Activated CD4-positive, alpha-beta T cell treated with anti-CD3 and anti-CD28 coated beads for 24 hours (primary cell): Measurements from ENCODE around the gene CEACAM3.

Source experiments
- DNase-seq, 2 donors: peaks; one replicate each; pipeline ENCODE4 v3.0.0-alpha.2; 2020; ENCODE audit warnings: low read depth in 2 of 2

The CEACAM3 gene

DNA sequence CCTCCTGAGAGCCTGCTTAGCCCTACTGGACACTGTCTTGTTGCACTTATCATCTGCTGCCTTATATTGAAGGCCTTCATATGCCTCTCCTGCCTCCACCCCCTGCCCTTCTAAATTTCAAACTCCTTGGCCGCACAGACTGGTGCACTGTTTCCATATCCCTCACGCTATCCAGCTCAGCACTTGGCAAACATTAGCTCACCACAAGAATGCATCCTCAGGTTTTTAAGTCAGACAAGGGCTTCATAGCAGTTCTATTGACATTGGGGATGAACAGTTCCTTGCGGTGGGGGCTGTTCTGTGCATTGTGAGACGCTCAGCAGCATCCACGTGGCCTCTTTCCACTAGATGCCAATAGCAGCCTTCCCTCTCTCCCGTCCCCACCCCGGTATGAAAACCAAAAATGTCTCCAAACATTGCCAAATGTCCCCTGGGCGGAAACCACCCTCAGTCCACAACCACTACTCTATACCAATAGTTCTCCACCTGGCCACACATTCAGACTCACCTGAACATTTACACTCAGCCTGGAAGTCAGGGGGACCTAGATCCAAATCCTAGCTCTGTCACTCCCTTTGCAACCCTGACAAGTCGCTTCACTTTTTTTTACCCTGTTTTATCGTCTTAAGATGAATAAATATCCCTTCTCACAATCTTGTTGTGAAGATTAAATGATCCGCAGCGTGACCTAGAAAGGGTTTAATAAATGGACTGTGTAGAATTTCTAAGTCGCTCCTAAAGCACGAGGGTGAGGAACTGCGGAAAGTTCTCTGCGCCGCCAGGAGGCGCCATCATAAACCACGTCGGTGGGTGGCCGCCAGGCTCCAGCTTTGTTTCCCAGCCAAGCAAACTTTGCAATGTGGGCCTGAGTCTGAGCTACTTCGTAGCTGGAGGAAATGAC is 3.6 kb upstream of the CEACAM3 start:
- DNase-seq, result peak; percentile 31 to 56

DNA sequence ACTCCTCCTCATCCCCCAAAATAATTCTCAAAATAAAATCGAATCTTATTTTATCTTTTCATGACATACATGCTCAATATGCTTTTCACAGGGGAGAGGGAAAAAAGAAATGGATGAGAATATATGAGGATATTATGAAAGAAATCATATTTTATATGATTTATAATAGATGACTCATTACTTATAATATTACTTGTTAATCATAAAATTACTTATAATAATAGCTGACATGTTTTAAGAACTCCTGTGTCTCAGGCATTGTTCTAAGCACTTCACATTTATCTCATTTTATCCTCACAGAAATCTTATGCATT is 3.0 kb upstream of the CEACAM3 start:
- DNase-seq, result no peak

DNA sequence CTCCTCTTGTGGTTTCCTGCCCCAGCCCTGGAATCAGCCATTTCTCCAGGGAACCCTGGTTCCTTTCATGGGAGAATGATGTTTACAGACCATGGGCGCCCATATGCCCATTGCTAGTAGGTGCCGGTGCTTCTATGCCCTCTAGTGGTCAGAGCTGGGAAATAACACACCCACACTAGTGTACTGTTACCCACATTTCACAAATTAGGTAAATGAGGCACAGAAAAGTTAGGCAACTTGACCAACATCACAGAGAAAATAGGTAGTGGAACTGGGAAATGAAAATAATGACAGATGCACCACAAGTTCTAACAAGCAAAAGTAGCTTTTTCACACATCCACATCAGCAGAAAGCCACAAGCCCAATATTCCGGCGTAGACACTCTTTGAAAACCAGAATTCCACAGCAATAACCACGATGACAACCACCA is 1.3 kb upstream of the CEACAM3 start:
- DNase-seq, result peak; percentile 38 to 59

DNA sequence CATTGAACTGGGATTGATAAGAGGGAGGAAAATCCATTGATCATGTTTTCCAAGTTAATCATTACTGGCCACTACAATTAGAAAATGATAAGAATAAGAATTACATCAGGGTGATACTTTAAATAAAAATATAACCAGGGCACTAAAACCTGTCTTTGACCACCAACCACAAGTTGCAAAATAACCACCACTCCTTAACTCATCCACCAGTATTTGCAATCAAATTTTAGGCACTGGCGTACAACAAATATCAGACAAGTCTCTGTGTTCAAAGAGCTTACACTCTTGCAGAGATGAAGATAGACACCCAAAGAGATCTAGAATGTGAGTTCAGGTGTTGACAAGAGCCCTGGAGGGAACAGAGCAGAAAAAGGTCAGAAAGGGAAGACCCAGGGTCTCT is 514 bp downstream of the CEACAM3 start:
- no peak for DNase-seq

DNA sequence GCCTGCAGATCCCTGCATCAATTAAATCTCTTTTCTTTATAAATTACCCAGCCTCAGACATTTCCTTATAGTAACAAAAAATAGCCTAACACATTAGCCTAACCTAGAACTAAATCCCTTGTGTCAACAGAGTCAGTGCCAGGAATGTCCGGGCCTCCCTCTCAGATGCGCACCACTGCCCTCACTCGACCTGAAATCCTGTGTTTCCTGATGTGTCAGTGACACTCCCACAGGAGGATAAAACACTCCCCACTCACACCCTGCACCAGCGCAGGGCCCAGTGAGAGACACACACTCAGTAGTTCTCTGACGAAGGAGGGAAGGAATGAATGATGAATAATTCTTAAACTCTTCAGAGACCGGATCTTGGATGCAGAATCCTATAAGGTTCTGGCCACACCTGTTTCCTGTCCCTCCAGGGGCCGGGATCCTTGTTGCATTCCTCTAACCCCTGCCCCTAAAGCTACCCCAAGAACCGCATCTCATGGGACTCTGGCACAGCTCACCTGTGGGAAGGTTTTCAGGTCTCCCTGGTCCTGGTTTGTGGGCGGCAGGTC is 3.1 kb downstream of the CEACAM3 start:
- no peak for DNase-seq

DNA sequence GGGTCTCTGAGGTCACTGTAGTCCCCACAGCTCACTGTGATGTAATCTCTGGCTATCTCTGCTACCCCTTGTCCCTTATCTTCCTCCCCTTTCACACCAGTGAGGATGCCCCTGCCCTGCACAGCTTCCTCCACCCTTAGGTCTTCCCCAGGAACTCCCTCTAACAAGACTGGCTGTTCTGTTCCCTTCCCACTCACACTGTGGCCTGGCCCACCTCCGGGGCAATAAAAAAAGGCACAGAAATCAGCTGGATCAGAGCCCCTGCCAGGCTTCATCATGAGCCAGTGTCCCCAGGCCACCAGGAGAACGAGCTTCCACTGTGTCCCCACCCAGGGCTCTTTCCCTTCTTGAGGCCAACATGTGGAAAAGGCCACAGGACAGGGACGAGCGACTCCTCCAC is 4.6 kb downstream of the CEACAM3 start:
- no peak for DNase-seq

DNA sequence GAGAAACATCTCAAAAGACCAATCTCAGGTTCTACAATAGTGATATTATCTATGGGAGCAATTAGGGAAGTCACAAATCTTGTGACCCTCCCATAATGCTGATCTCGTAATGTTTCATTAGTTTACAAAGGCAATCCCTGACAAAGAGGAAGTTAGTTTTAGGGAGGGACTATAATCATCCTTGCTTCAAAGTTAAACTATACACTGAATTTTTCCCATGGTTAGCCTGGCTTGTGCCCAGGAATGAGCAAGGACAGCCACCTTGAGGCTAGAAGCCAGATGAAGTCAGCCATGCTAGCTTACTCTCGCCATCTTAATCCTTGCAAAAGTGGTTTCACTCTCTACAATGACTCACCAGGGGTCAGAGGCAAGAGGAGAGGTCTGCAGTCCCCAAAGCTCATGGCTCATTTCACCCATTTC is 5.4 kb downstream of the CEACAM3 start:
- no peak for DNase-seq

DNA sequence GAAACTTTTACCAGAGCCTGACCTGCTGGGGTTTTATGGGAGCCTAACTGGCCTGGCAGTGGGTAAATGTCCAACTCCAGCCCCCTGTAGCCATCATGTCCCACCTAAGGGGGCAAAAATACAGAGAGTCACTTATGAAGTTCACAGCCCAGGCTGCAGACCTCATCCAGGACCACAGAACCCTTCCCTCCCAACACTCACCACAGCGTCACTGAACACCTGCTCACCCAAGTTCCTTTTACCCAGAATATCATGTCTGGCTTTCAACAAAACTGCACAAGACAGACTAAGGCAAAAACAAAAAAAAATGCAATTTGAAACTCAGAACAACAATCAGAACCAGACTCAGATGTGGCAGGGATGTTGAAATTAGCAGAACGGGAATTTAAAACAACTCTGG is 6.4 kb downstream of the CEACAM3 start:
- DNase-seq, result no peak

DNA sequence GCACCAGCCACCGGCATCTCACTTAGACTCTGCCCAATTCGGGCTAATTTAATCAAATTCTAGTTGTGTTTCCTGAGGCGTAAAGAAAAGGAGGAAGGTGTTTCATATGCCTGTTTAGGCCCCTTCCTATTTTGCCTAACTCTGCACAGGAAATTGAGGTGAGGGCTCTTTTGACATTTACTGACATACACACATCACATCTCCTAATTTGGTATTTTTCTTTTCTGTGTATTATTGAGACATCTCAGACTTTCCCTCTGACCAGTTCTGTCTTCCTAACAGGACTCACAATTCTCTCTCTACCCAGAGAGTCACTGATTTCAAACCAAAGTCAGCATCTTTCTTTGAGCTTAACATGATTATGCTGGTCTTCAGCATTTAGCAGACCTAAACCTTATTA is 7.9 kb downstream of the CEACAM3 start:
- no peak for DNase-seq

DNA sequence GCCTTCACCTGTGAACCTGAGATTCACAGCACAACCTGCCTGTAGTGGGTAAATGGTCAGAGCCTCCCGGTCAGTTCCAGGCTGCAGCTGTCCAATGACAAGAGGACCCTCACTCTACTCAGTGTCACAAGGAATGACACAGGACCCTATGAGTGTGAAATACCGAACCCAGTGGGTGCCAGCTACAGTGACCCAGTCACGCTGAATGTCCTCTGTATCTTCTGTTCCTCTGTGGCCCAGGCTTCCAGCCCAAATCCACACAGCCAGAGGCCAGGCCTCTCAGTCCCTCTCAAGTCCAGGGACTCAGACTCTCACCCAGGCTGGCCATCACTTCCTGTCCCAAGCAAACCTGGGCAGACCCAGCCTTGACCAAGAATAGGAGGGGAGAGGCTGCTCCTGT is 10.8 kb downstream of the CEACAM3 start:
- no peak for DNase-seq

DNA sequence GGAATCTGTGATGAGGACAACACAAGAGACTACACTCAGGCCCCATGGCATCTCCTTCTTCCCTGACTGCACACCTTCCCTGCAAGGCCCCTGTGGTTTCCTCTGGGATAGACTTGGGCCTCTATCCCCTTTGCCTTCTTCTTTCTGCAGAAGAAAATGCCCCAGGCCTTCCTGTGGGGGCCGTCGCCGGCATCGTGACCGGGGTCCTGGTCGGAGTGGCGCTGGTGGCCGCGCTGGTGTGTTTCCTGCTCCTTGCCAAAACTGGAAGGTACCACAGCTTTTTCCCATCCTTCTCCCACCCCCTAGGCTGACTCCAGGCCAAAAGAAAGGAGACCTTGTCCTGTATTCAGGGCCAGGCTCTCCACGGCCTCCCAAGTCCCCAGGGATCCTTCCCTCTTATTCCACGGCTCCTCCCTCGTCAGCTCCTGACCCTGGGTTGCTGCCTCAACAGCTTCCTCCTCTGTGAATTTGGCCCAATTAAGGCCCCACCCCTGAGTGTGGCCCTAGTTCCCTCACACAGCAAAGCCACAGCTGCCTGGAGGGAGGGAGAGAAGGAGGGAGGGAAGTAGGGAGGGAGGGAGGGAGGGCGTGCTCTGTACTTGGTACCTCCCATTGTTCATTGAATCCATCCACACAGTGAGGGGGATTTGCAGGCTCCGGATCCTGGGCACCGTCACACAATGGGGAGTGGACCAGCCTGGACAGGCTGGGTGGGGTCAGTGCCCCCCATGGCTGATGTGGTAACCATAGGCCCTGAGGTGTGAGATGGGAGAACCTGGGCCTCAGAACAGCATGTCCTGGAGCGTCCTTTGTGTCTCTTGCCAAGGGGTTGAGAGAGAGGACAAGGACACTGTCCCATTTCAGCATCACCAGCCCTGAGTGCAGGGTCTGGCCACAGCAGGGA is 12.5 kb downstream of the CEACAM3 start:
- DNase-seq, result no peak

DNA sequence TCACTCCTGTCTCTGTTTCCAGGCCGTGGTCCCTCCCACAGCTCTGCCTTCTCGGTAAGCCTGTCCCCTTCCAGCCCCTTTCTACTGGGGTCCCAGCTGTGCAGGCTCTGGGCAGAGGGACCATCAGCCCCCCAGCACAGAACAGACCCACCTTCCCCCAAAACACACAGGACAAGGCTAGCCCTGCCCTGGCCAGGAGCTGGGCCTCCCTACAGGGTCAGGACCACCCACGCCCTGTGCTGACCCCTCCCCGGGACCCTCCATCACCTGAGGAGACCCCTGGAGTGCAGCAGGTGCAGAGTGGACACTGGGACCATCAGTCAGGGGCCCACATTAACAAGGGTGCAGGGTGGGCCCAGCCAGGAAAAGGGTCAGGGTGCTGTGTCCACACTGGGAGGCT is 13.9 kb downstream of the CEACAM3 start:
- DNase-seq, result no peak

DNA sequence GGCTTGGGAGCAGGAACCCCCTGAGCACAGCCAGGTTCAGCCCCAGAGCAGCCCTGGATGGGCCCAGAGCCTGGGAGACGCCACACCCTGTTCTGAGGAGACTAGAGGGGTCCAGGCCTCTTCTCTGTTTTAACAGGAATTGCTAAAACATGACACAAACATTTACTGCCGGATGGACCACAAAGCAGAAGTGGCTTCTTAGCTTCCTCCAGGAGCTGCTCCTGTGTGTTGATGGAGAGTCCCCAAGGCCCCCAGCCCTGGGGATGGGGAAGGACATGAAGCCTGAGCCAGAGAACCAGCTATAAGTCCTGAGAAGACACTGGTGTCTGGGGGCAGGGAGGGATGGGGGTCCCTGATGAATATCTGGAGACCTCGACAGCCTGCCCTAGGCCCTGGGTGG is 14.6 kb downstream of the CEACAM3 start:
- DNase-seq, result no peak

DNA sequence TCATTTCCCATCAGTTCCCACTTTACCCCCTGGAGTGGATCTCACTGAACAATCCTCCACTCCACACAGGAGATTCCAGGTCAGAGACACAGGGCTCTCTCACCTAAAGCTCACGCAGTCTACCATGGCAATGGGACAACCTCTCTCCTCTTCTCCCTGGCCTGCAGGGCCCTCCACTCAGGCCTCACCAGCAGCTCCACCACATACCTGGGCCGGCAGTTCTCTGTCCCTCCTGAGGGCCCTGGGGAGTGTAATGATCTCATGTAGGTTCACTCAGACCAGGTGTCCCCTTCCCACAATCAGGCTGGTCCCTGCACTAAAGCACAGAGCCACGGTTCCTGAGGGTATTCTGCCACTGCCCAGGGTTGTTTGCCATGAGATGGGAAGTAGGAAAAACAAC is 15.6 kb downstream of the CEACAM3 start:
- DNase-seq, result no peak

DNA sequence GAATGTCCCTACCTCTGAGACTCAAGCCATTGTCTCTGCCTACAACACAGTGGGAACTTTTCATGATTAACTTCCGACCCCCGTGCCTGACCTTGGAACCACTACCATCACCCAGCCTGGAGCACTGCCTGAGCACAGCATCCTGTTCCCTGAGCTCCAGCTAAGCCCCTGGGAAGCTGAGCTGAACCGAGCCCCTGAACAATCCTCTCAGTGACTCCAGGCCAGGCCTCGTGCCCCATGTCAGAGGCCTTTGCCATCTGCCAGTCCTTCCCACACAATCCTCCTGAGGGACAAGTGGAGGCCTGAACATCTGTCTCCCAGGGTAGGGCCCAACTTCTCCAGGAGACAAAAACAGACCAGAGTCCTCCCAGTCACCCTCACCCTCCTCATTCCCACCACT is 17.5 kb downstream of the CEACAM3 start:
- DNase-seq, result no peak

DNA sequence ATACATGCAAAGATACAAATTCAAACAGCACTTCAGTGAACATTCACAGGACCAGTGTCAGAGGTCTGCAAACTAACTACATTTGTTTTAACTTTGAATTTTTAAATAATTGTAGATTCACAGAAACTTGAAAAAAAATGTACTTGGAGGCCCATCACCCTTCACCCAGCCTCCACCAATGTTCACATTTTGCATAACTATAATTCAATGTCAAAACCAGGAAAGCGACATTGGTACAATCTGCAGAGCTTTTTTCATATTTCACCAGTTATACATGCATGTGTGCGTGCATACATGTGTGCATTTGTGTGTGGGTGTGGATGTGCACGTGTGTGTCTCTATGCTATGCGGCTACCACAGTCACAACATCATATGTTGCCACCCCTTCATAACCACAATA is 18.9 kb downstream of the CEACAM3 start:
- no peak for DNase-seq

DNA sequence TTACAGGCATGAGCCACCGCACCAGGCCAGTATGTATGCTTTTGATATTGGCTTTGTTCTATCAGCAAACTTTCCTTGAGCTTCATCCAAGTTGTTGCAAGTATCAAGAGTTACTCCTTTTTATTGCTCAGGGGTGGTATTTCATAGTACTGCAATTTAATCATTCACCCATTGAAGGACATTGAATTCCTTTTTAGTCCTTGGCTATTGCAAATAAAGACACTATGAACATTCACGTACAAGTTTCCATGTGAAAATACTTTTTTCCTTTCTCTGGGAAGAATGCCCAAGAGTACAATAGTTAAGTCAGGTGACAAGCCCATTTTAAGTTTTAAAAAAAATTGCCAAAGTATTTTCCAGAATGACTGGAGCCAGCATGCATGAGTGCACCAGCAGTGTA is 20.4 kb downstream of the CEACAM3 start:
- DNase-seq, result no peak

DNA sequence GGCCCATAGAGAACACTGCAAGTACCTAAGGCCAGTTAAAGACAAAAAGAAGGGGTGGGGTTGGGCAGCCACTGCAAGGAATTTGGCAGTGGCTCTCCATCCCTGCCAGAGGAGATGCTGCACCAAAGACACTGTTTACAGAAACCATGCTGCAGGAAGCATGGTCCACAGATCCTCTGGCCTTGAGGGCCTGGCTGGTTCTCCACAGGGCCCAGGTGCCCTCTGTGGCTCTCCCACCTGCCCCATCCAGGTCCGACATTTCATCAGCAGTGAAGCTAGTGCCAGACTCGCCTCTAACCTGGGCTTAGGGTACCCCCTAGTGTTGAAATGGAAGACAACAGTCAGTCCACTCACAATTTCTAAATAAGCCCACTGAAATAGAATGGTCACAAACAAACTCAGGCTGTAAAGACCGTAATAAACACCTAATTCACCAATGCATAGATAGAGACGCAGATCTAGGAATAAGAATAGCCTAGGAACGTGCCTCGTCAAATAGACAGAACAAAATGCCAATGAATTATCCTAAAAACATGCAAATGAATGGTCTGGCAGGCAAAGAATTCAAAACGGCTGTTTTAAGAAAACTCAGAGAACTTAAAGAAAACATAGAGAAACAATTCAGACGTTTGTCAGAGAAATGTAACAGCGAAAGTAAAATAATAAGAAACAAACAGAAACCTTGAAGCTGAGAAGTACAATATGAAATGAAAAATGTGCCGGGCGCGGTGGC is 24.8 kb downstream of the CEACAM3 start:
- peak in 1 of 2 donors; percentile 39 for DNase-seq

DNA sequence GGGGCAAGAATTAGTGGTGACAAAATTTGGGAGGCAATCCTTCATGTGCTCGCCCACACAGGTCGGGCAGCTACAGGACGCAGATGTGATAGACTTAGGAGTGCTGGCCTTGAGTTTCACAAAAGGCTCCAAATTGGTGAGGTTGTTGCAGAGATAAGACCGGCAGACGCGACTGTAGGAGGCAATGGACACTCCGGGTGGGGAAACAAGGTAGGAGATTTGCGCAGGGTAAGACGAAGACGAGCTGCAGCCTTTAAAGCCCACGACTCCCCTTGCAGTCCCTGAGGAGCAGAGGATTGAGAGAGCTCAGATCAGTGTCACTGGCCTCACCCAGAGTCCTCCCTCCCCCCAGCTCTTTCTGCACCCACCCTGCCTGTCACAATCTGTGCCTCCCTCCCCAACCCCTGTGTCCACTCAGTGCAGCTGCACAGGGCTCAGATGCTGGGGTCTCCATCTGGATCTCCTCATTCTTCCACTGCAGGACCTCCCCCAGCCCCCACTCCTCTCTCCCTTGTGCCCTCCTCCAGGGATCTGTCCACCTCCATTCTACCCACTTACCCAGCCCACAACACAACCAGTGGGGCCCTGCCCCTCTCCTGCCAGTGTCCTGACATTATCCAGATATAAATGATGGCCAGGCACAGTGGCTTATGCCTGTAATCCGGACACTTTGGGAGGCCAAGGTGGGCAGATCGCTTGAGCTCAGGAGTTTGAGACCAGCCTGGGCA is 41.8 kb downstream of the CEACAM3 start:
- DNase-seq, result no peak

DNA sequence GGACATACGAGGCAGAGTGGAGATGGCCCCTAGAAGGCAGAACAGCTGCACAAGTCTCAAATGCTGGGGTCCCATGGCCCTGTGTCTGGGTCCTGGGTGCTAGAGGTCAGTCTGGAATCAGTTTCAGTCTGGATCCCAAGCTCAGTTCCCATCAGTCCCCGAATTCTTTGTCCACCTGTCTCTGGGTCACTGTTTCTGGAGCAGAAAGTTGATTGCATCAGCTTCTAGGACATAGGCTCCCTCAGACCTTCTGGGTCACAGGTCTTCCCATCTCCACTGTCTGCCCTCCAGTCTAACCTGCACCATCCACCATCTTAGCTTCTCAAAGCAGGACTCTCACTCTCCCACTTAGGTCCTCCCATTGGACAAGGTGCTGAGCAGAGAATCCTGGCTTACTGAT is 42.8 kb downstream of the CEACAM3 start:
- DNase-seq, result no peak

DNA sequence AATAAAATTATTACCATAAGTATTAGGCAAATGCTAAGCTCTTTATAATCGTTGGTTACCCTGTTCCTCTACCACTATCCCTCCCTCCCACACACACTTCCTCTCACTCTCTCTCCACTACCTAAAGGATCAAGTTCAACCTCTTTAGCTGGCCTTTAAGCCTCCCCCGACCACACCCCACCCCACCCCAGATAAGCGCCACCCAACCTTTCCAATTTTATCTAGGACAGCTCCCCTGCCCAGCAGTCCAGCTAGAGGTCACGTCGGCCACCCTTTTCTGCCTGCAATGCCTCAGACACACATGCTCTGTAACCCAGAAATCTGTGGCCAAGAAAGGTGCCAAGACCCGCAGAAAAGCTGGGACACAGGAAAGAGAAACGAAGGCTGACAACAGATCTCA is 47.0 kb downstream of the CEACAM3 start:
- DNase-seq, result no peak
